Measurements from ENCODE around the gene C2CD2.

- TF ChIP-seq CTCF (conservative IDR thresholded peaks at IDR 0.05; ENCODE audit: low read depth, low read length) = no peak
- TF ChIP-seq EZH2phosphoT487 (IDR thresholded peaks at IDR 0.05; ENCODE audit: borderline replicate concordance, low read length) = no peak
Measured at GRCh38 chr21:42000908-42001307, 47.1 kb upstream of the C2CD2 start.

Data from PC-3 (cell line).